Fibroblast of lung (primary cell): ENCODE data around the gene SEC23A. TPM values are rescaled to one million over a fixed set of nuclear protein-coding genes. Genes with fewer than 3 reads are reported as not detected.
"Not testable (repeated sequence)": the region's sequence is repeated elsewhere in the genome, so short reads cannot be mapped to it uniquely, and the experiment has no call there.

ENCODE experiments used
- DNase-seq, 2 donors: peaks; one replicate each; pipeline versions ENCODE4 v3.0.0 to v3.0.0-alpha.2; 2010; ENCODE audit warnings: low read depth in 2 of 2
- H2AFZ ChIP-seq: 2 replicates; pipeline ENCODE4 v1.5.1; 2012; ENCODE audit warnings: low read length, control low read depth, inconsistent platforms
- H3K27ac ChIP-seq: 2 replicates; pipeline ENCODE4 v1.5.1; 2011; ENCODE audit warnings: low read length, control low read depth; ENCODE audit not compliant: insufficient read depth
- H3K27me3 ChIP-seq: 2 replicates; pipeline ENCODE4 v1.5.1; 2011; ENCODE audit warnings: mild to moderate bottlenecking, low read length; ENCODE audit not compliant: control insufficient read depth, insufficient read depth
- H3K36me3 ChIP-seq: 2 replicates; pipeline ENCODE4 v1.5.1; 2011; ENCODE audit warnings: low read length; ENCODE audit not compliant: control insufficient read depth, insufficient read depth
- H3K4me1 ChIP-seq: 2 replicates; pipeline ENCODE4 v1.5.1; 2011; ENCODE audit warnings: low read length; ENCODE audit not compliant: control insufficient read depth, insufficient read depth; ENCODE audit errors: extremely low read depth
- H3K4me2 ChIP-seq: 2 replicates; pipeline ENCODE4 v1.5.1; 2011; ENCODE audit warnings: low read length, control low read depth; ENCODE audit not compliant: insufficient read depth; ENCODE audit errors: extremely low read depth
- H3K4me3 ChIP-seq, 4 experiments: fragments of 200-600 bp in 1 of 4; sonication (generic) in 1 of 4; replicated peaks in 1 of 4; 2 replicates each; pipeline ENCODE4 v1.5.1; 2011 to 2016; ENCODE audit warnings: low read length in 4 of 4, low read depth in 3 of 4, mild to moderate bottlenecking in 3 of 4, control low read depth in 2 of 4, inconsistent platforms in 1 of 4, mixed read lengths in 1 of 4; ENCODE audit not compliant: insufficient read depth in 1 of 4; ENCODE audit errors: control extremely low read depth in 1 of 4
- H3K79me2 ChIP-seq: 2 replicates; pipeline ENCODE4 v1.5.1; 2012; ENCODE audit warnings: mild to moderate bottlenecking, low read length, inconsistent platforms; ENCODE audit not compliant: control insufficient read depth, insufficient read depth
- H3K9ac ChIP-seq: 2 replicates; pipeline ENCODE4 v1.5.1; 2011; ENCODE audit warnings: mild to moderate bottlenecking, low read length, control low read depth; ENCODE audit not compliant: insufficient read depth
- H3K9me3 ChIP-seq: 2 replicates; pipeline ENCODE4 v1.5.1; 2012; ENCODE audit warnings: low read depth, low read length; ENCODE audit not compliant: control insufficient read depth, insufficient read depth
- H4K20me1 ChIP-seq: 2 replicates; pipeline ENCODE4 v1.5.1; 2011; ENCODE audit warnings: low read length; ENCODE audit not compliant: control insufficient read depth, insufficient read depth; ENCODE audit errors: extremely low read depth
- EZH2 ChIP-seq: IDR thresholded peaks from 2 replicates; pipeline ENCODE4 v1.5.1; 2012; ENCODE audit warnings: low read length, control low read depth, mild to moderate bottlenecking; ENCODE audit errors: missing control alignments
- polyA plus RNA-seq, 2 donors: library from polyadenylated mRNA; depleted of rRNA in 1 of 2; stranded (reverse) in 1 of 2; unstranded in 1 of 2; fragments of >200 nt; gene quantifications; 2 replicates each; pipeline ENCODE4 v1.2.1, GENCODE V29; 2011 to 2012; ENCODE audit warnings: missing spikeins in 1 of 2
- total RNA-seq: library from RNA; depleted of rRNA; stranded (reverse); fragments of >200 nt; gene quantifications from 2 replicates; pipeline ENCODE4 v1.2.1, GENCODE V29; 2014
- TF ChIP-seq, protein P1 (sequence below), 2 donors: IDR thresholded peaks in 1 of 2; conservative IDR thresholded peaks in 1 of 2; 1 replicate in 1 of 2; 2 replicates in 1 of 2; pipeline ENCODE4 v1.5.1; 2011 to 2012; ENCODE audit warnings: low read length in 2 of 2, control low read depth in 1 of 2, inconsistent platforms in 1 of 2, low read depth in 1 of 2, mild to moderate bottlenecking in 1 of 2

The SEC23A gene
- total and polyA plus RNA-seq, 2 donors (not counting 1 experiment from before 2014, with no cell fraction given) = 271 to 287 TPM

DNA sequence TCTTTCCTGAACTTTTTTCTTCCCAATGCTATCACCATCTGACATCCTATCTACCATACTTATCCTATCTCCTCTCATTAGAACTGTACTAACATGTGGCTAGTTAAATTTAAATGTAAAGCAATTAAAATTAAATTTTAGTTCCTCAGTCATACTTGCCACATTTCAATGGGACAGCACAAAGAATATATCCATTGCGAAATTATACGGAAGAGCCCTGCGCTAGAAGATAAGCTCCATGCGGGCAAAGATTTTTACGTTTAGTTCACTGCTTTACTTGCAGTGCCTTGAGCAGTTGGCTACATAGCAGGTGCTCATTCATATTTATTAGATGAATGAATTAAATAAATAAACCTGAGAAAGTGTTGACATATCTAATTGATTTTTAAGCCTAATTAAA is 33.1 kb downstream of the SEC23A start:
- H3K27me3 ChIP-seq = no peaks in the 10 kb centered on the region
- TF ChIP-seq, protein P1, sequence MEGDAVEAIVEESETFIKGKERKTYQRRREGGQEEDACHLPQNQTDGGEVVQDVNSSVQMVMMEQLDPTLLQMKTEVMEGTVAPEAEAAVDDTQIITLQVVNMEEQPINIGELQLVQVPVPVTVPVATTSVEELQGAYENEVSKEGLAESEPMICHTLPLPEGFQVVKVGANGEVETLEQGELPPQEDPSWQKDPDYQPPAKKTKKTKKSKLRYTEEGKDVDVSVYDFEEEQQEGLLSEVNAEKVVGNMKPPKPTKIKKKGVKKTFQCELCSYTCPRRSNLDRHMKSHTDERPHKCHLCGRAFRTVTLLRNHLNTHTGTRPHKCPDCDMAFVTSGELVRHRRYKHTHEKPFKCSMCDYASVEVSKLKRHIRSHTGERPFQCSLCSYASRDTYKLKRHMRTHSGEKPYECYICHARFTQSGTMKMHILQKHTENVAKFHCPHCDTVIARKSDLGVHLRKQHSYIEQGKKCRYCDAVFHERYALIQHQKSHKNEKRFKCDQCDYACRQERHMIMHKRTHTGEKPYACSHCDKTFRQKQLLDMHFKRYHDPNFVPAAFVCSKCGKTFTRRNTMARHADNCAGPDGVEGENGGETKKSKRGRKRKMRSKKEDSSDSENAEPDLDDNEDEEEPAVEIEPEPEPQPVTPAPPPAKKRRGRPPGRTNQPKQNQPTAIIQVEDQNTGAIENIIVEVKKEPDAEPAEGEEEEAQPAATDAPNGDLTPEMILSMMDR (conservative IDR thresholded peaks at IDR 0.05 in 1 of 2, IDR thresholded peaks at IDR 0.05 in 1 of 2; ENCODE audit: low read depth in 1 of 2, low read length in 2 of 2) = no peak
- no peak for TF ChIP-seq EZH2
- no peak overlapping the region for H3K4me3 ChIP-seq
- H3K4me2 ChIP-seq = no peak overlapping the region
- H2AFZ ChIP-seq = no peak overlapping the region
- no peaks in the 10 kb centered on the region for H3K9me3 ChIP-seq
- no peaks in the 10 kb centered on the region for H4K20me1 ChIP-seq
- H3K9ac ChIP-seq = no peak overlapping the region
- H3K79me2 ChIP-seq = no peaks in the 10 kb centered on the region
- H3K4me1 ChIP-seq = no peaks in the 10 kb centered on the region
- no peak for DNase-seq
- no peak overlapping the region for H3K27ac ChIP-seq
- H3K36me3 ChIP-seq = peaks cover 7% of the 10 kb centered on the region

DNA sequence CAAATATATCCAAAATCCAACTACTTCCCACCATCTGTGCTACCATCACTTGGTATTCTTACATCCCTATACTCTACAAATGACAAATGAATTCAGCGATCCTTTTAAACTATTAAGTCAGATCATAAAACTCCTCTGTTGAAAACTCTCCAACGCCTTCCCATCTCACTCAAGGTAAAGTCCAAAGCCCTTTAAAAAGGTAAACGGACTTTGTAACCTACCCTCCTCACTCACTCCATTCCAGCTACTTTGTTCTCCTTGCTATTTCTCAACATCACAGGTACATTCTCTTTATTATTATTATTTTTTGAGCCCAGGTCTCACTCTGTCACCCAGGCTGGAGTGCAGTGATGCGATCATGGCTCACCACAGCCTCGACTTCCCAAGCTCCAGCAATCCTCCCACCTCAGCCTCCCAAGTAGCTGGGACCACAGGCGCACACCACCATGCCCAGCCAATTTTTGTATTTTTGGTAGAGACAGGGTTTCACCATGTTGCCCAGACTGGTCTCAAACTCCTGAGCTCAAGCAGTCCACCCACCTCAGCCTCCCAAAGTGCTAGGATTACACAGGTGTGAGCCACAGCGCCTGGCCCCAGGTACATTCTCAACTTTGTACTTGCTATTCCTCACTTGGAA is 33.7 kb downstream of the SEC23A start:
- H4K20me1 ChIP-seq, H3K9me3 ChIP-seq, H3K79me2 ChIP-seq, H3K36me3 ChIP-seq, H3K4me3 ChIP-seq, H3K27me3 ChIP-seq, H2AFZ ChIP-seq, H3K4me2 ChIP-seq, DNase-seq, H3K9ac ChIP-seq, H3K4me1 ChIP-seq, H3K27ac ChIP-seq: not testable (repeated sequence)

DNA sequence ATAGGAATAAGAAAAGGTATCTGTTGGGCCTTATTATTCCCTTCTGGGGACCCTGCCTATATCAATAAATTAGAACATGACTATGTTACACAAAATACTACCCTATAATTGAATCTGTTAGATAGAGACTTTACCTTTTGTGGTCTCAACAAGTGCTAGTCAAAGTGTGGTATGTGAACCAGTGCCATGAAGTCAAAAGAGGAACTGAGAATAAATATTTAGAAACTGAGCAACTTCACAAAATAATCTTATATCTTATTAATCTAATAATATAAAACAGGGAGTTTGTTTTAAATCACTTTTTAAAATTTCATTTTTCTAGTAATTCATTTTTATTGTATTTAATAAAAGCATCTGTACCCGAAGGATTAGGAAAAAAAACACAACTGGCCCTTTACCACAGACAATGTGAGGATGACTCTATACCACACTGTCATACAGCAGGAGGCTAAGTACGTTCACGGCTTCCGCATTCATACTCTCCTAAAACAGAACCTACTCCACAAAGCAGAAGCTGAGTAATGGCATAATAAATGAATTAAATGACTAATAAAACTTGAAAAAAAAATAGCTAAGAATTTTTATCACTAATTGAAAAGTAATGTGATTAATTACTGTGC is 42.1 kb downstream of the SEC23A start:
- no peaks in the 10 kb centered on the region for H3K27me3 ChIP-seq
- H3K79me2 ChIP-seq = no peaks in the 10 kb centered on the region
- no peak overlapping the region for H3K9ac ChIP-seq
- H4K20me1 ChIP-seq = no peaks in the 10 kb centered on the region
- no peaks in the 10 kb centered on the region for H3K4me1 ChIP-seq
- H3K4me3 ChIP-seq = no peak overlapping the region
- H2AFZ ChIP-seq = no peak overlapping the region
- H3K27ac ChIP-seq = no peak overlapping the region
- H3K4me2 ChIP-seq = no peak overlapping the region
- DNase-seq = no peak
- H3K36me3 ChIP-seq = peaks cover 8% of the 10 kb centered on the region
- TF ChIP-seq EZH2 = no peak
- TF ChIP-seq, protein P1 (conservative IDR thresholded peaks at IDR 0.05 in 1 of 2, IDR thresholded peaks at IDR 0.05 in 1 of 2; ENCODE audit: low read depth in 1 of 2, low read length in 2 of 2) = no peak
- H3K9me3 ChIP-seq = peaks cover 1% of the 10 kb centered on the region
